NCI-H446 (cell line): Measurements from ENCODE around the gene PEX10.

ENCODE experiments used
- DNase-seq, 2 experiments: peaks; one replicate each; lab custom pipeline; 2025; lab: John Stamatoyannopoulos, UW

PEX10 gene

DNA sequence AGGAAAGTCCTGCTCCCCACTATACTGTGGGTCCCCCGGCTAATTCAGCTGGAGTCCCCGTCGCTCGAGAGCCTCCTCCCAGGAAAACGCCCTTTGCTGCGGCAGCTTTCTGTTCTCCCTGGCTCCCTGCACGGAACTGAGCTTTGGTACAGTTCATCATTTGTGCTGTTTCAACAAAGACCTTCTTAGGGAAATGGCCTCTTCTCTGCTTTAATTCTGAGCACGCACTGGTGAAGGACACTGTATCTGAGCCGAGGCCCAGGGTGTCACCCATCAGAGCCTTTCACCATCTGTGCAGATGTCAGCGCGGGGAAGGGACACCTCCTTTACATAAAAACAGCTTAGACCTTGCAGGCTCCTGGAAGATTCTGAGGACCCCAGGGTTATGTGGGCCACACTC lies 13.5 kb upstream of the PEX10 start:
- no peak for DNase-seq

DNA sequence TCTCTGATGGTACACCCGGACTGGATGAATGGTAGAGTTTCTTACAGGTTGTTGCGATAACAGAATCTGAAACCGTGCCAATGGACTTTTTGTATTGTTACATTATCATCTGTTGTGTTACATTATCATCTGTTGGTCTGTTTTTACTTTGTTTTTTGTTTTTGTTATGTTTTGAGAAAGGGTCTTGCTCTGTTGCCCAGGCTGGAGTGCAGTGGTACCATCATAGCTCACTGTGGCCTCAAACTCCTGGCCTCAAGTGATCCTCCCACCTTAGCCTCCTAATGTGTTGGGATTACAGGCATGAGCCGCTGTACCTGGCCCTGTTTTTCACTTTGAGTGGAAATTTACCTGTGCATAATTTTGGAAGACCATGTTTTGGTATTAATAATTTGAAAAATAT lies 10.2 kb upstream of the PEX10 start:
- no peak for DNase-seq

DNA sequence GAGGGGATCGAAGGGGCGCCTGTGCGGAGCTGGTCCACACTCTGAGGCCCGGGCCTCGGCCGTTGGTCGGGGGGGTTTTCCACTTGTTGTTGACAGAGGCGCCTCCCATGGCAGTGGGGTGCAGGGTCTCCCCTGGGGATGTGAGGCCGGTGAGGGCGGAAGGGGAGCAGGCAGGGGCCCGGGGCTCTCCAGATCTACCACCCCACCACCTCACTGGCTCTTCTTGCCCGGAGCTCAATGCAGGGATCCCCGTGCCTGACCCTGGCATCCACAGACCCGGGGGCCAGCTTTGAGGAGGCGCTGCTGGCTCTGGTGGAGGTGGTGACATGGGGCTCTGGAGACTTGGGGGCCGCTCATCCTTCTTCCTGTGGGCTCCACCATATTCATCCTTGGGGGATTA lies 7.1 kb upstream of the PEX10 start:
- no peak for DNase-seq

DNA sequence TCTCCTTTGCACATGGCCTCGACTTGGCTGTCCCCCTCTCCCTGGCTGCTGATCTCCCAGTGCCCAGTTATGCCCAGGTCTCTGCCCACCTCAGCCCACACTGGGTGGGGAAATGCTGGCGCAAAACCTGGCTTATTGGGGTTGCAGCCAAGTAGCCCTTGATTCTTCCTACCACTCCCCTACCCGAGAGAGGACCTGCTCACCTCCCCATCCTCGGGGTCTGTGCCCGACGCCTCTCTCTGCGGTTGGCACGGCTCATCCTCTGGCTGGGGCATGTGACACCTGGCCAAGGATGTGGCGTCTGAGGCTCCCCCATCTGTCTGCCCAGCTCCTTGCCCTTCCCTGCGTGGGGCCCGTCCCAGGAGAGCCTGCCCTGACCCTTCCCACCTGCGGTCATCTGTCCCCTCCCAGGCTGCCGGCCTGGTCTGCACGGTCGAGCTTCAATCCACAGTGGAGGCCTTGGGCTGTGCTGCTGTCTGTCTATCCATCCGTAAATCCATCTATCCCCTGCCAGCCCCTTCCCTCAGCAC lies 6.5 kb upstream of the PEX10 start:
- no peak for DNase-seq

DNA sequence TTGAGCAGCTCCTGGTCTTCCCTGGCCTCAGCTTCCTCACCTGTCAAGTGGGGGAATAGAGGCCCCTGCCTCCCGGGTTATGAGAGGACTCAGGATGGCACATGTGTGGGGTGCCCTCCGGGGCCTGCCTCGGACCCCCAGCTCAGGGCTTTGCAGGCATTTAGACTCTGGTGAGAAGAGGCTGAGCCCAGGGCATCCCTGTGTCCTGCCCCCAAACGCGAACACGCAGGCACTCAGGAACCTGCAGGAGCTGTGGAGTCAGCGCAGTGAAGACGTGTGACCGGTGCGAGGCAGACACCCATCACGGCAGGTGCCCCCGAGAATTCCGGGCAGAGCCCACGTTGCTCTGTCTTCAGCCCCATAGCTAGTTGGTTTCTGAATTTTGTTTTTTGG lies 5.5 kb upstream of the PEX10 start:
- no peak for DNase-seq

DNA sequence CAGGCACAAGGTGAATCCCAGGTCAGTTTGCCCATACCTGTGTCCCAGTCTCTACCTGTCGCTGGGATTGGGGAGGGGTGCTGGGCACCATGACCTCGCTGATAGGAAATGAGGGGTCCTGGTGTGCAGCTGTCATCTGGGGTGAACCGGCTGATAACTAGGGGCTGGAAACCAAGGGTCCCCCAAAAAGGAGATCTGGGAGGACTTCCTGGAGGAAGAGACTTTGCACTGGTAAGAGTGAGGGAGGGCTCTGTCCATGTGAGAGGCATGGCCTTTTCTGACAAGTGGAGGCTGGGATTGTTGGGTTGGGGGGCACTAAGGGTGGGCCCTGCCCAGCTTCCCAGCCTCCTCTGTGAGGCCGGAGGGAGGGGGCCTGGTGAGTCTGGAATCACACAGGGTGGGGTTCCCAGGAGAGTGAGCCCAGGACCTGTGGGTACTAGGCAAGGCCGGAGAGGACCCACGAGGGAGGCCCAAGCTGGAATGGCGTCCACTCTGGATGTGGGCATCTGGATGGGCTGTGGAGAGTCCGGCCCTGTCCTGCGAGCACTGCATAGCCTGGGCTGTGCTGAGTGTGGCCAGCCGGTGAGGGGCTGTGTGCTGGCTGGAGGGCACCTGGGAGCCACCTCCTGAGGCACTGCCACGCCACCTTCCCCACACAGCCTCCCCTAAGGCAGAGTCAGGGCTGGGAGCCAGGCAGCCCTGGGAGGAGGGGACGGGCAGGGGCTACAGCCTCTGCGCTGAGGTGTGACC lies 4.9 kb upstream of the PEX10 start:
- DNase-seq: no peak

DNA sequence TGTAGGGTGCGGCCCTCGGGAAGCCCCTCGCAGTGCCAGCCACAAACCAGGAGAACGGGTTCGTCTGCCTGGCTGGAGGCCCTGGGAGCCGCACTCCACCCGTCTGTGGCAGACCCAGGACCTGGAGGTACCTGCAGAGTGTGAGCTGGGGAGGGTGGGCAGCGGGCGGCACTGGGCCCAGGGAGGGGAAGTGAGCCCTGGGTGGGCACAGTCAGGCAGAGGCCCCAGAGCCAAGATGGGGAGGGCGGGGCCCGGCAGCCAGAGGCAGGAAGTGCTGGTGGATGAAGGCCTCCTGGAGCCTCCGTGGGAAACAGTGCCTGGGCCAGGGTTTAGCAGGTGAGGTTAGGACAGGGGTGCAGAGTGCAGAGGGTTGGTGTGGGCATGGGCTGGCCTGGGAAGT lies 4.0 kb upstream of the PEX10 start:
- DNase-seq: no peak

DNA sequence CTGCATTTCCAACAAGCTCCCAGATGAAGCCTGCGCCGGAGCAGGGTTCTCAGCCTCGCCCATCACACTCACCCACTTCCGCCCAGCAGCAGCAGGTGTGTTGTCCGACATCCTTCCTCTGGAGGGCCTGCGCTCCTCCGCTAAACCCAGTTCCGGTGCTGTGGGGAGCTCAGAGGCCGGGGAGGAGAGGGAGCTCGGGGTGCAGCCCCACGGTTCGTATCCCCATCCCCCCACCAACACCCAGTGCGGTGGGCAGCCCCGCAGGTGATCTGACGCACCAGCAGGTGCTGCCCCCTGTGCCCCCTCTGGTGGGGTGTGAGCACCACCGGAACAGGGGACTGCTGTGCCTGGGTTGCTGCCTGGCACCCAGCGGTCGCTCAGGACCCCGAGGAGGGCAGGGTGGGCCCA lies 3.4 kb upstream of the PEX10 start:
- no peak for DNase-seq

DNA sequence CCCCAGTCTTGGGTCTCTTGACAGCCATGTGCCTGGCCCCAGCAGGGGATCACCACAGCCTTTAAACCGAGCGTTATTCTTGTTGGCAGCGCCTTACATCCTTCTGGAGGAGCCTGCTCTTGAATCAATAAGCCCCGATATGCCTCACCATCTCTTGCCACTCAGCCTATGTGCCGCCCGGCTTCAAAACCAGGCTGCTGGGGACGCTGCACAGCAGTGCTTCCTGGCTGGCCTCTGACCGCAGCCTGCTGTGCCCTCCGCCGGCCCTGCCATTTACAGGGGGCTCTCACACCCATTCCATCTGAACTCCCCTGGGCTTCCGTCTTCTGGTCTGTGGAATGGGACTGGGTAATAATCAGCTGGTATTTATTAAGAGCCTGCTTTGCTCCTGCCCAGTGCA lies 3.0 kb upstream of the PEX10 start:
- DNase-seq: no peak

DNA sequence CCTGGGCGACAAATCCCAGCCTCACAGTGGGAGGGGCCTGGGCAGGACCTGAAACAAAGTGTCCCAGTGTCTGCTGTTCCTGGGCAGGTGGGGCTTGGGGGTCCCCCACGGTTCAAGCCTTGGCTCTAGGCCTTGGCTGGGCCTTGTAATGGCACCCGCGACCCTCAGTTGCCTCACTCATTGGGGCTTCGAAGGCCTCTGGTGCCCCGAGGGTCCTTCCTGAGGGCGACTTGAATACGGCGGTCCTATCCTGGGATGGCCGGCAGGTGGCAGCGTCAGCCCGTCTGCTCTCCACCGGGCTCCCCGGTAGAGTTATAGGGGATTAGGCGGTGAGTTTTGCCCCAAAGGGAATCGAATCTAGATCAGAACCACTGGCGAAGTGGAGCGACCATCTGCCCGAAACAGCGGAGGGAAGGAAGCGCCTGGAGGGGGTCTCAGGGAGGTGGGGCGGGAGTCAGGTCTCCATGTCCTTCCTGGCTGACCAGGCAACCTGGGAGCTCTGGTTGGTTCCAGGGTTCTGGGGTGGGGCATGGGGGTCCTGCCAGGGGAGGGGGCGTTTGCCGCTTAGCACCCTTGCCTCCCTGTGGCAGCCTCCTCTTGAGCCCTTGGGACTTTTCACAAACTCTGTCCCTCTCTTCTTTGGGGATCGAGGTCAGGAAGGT lies 2.1 kb upstream of the PEX10 start:
- peak; percentile 4 to 87 for DNase-seq

DNA sequence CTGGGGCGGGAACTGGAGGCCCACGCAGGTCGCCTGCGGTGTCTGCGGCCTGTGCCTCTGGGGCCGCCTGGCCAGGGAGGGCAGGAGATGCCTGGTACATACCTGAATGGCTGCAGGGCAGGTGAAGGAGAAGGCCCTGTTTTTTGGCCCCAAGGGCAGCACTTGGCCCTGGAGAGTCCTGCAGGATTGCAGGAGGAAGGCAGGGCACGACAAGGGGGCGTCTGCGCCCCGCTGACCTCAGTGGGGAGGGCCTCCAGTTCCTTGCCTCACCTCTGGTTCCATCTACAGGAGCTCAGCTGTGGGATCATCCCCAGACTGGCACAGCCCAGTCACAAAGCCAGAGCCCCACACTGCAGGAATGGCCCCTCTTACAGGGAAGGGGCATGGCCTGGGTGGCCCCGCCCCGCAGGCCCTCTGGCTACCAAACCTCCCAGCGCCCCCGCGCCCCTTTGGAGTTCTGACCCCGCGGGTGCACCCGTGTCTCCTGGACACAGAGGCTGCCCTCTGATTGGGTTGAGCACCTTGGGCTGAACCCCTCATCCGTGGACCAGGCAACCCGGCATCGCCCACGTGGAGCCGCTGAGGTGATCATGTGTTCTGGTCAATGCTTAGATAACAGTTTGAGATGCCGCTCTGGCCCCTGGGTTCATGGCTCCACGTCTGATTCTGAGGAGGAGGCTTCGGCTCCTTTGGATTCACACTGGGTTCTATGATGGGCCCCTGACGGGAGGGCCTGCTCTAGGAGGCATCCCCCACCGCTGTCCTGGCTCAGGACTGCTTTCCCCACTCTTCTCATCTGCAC lies 1.3 kb upstream of the PEX10 start:
- DNase-seq: no peak

DNA sequence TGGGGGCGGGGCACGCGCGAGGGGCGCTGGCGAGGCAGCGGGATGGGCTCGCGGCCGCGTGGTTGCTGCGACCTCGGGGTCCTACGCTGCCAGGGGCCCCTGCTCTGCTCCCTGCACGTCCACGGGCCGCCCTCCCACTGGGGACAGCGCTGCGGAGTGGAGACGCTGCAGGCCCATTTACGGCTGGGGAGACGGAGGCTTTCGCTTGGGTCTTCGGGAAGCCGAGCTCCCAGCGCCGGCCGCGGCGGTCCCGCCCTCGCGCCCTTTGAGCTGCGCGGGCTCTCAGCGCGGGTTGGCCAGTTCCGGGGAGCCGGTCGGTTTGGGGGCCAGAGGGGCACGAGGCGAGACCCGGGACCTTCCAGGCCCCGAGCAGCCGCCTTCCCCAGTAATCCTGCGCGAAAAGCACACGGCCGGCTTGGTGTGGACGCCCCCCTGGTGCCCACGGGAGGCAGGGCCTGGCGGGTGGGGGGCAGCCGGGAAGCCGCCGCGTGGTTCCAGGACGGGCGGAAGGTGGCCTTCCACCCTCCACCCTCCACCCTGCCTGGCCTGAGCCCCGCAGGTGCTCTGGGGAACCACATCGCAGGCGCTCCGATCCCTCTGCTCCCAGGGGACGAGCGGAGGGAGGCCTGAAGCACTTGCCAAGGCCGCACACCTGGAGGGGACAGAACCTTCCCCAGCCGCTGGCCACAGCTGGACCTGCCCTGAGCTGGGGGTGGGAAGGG lies 570 bp upstream of the PEX10 start:
- peak in 1 of 2 experiments; percentile 78 for DNase-seq

DNA sequence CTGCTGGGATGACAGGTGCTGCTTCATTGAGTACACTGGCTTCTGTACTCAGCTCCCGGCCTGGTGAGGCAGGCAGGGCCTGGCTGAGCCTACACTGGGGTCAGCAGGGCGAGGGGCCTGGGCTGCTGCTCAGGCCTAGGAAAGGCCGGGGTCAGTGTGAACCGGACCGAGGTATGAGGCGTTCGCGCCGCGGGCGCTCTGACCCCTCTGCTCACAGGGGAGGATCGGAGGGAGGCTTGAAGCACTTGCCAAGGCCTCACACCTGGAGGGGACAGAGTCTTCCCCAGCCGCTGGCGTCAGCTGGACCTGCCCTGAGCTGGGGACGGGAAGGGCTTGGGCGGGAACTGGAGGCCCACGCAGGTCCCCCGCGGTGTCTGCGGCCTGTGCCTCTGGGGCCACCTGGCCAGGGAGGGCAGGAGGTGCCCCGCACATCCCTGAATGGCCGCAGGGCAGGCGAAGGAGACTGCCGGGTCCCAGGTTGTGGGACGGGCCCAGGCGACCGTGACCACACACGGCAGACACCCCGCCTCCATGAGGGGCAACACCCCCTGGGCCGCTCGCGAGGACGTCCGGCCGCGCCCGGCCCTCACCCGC lies 466 bp downstream of the PEX10 start:
- no peak for DNase-seq

DNA sequence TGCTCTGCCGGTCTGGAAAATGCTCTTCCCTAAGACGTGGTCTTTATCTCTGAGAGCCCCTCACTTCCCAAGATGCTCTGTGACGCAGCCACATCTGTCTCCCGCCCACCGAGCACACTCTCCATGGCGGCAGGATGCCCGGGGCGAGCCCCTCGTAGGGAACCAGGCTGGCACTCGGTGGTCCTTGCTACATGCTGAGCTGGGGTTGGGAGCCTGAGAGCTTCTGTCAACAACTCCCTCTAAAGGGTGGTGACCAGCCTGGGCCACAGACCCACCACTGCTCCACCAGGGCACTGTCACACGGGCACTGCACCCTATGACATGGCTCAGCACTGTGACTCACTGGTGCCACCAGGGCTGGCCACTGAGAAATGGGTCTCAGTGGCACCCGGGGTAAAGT lies 2.6 kb downstream of the PEX10 start:
- DNase-seq: no peak

DNA sequence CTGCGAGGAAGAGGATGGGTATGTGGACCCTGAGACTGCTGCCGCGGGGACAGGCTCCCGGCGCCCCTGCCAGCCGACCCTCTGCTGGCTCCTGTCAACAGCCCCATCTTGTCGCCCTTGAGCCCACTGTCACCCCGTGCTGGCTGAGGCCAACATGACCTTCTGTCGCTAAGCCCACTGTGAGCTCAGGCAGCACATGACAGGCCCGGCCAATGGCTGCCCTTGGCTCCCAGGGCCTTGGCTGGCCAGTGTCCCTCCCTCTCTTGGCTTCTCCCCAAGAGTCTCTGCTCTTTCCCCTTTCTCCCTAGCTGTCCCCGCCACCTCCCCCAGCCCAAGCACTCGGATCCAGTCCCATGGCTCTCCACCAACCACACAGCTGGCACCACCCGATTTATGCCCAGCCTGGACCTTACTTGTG lies 3.5 kb downstream of the PEX10 start:
- DNase-seq: no peak

DNA sequence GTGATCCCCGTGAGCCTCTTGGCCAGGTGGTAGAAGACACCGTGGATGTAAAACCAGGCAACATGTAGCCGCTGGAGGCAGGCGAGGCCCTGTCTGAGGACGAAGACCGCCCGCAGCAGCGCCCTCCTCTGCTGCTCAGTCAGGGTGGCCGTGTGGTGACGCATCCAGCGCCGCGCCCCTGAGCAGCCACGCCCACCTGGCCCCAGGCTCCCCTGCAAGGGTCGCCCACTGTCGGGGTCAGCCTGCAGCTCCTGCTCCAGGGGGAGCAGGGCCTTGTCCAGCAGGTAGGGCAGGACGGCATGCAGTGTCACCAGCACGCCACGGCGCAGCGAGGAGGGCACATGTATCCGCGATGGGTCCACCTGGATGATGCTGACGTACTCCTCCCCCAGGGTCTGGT lies 3.9 kb downstream of the PEX10 start:
- no peak for DNase-seq

DNA sequence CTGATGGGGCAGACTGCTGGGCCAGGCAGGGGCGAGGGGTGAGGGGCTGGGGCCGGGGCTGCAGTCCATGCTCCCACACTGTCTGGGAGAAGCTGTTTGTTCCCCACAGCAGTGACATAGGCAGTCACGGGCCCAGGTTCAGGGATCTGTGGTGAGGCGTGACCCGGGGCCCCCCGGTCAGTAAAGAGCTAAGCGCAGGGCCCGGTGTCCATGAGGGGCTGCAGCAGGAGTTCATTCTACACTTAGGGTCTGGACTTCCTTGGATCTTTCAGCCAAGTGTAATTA lies 4.4 kb downstream of the PEX10 start:
- no peak for DNase-seq

DNA sequence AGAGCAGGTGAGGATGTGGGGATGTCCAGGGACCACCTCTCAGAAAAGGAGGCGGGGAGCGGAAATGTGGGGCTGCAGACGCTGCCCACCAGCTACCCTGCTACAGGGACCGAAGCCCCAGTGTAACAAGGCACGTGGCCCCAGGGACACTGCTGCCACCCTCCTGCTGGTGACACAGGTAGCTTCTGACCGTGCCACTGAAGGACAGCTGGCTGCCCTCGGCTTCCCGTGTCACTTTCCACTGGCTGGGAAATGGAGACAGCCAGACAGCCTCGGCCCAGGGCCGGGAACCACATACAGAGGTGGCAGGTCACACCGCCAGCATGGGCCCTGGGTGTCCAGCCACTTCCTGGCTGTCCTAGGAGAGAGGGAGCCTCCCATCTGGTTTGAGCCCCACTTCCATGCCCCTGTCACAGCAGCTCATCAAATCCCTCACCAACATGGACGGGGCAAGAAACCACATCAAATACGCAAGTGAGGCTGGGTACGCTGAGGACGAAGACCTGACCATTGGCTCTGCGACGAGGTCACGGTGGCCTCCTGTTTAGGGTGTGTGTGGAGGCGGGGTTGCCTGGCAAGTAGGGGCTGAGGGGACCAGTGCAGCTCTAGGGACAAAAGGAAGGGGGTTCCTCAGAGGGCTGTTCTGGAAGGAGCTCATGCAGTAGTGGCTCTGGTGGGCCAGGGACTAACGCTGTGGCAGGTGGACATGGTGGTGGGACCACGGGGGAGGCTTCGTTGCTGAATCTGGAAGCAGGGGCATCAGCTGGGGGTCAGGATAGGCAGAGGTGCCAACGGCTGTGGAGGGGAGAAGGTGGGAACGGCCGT lies 5.0 kb downstream of the PEX10 start:
- DNase-seq: no peak

DNA sequence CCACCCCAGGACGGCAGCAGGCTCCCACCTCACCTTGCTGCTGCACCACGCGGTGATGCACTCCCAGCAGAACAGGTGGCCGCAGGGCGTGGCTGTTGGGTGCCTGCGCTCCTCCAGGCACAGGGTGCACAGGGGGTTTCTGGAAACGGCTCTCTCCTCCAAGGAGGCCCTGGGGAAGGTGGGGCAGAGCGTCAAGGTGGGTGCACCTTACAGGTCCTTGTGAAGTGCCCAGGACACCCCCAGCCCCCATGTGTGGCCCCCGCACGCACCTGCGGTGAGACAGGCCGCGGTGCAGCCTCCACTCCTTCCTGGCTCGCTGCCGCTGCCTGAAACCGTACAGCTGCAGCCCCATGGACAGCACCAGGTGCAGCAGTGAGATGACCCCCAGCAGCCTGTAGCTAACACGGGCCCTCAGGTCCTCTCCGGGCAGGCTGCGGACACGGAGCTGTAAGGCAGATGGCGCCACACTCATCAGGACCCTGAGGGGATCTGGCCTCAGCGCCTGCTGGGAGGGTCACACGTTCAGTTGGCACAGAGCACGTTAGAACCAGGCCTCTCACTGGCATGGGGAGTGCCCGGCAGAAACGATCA lies 5.8 kb downstream of the PEX10 start:
- no peak for DNase-seq

DNA sequence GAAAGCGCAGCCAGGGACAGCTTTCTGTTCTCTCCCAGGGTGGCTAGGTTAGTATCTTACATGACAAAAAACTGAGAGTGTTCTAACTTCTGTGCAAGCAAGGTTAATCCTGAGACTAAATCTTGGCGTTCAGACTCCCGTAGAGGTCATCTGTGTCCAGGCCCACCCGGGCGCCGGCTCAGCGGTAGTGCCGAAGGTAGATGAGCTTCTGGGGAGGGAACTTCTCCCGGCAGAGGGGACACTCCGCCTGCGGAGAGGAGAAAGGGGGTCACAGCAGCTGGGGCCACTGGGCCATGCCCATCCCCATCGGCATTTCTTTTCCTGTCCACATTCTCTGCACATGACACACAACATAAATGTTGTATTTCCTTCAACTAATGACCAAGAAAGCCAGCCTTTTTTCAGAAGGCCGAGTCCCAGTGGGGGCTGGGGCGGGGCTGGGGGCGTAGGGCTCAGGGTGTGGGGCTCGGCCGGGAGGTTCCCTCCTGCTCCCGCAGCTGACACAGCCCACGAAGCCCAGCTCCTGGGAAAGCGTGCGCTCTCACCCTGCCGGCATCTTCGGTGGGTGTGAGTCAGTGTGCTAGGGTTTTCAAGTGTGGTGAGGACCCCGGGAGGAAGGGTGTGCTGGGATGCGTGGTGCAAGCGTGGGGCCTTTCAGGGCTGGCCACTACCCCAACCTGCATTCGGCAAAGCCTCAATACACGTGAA lies 6.6 kb downstream of the PEX10 start:
- no peak for DNase-seq
